Stimulated activated CD4-positive, alpha-beta T cell treated with anti-CD3 and anti-CD28 coated beads, Interleukin-4, amount 100 ng/mL, for 1 hour (primary cell): Measurements from ENCODE around the gene MCCD1.
A peak's percentile ranks its signal among the peaks of the same experiment; 100 is the strongest.
"Not testable (repeated sequence)": the region's sequence is repeated elsewhere in the genome, so short reads cannot be mapped to it uniquely, and the experiment has no call there.

ENCODE experiments used
- DNase-seq: peaks from one replicate; pipeline ENCODE4 v3.0.0-alpha.2; 2020

Gene MCCD1, protein sequence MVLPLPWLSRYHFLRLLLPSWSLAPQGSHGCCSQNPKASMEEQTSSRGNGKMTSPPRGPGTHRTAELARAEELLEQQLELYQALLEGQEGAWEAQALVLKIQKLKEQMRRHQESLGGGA

DNA sequence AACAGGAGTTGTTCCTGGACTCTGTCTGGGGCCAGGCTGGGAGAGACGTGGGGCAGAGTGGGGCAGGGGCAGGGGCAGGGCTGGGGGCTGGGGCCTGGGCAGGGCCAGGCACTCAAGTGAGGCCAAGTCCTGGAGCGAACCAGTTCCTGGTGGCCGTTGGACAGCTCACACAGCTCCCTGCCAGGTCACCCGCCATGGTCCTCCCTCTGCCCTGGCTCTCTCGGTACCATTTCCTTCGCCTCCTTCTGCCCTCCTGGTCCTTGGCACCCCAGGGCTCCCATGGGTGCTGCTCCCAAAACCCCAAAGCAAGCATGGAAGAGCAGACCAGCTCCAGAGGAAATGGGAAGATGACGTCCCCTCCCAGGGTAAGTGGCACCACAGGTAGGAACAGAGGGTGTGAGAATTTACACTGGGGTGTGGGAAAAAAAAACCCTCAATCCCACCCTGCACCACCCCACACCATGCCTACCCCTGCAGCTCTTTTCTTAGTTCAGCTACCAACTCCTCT is at the start of gene MCCD1:
MCCD1 (plus strand) TSS at position 142 of the 508 bp plus-strand sequence; CDS start at position 195, 53 bp downstream.
- DNase-seq, result no peak

DNA sequence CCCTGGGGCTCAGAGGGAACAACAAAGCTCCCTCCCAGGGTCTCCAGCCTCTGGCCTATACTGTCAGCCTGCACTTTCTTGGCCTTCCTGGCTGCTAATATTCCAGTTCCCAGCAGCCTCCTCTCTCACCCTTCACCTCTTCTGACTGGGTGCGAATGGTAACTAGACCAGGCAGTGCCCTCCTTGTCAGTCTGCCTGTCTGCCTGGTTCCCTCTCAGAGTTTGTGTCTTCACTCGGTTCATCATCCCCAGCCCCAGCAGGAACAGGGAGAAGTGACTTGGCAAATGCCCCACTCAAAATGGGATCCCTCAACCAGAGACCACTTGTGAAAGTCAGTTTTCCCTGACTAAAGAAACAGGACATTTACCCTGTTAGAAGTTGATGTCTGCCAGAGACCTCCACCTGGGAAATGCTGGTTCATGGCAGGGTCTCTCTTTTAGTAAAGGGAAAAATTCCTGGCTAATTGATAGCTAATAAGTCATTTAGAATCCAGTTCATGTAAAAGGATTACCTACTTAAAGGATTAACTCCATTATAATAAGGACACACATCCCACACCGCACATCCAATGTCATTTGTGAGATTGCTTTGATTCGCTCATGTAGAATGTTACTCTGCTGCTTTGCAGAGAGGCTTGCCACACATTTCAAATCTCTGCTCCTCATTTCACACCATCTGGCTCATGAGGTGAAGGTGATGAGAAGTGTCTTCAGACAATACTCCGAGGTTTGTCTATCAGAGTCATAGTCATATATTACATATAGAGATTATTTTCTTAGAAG is 49.4 kb upstream of the MCCD1 start:
- no peak for DNase-seq

DNA sequence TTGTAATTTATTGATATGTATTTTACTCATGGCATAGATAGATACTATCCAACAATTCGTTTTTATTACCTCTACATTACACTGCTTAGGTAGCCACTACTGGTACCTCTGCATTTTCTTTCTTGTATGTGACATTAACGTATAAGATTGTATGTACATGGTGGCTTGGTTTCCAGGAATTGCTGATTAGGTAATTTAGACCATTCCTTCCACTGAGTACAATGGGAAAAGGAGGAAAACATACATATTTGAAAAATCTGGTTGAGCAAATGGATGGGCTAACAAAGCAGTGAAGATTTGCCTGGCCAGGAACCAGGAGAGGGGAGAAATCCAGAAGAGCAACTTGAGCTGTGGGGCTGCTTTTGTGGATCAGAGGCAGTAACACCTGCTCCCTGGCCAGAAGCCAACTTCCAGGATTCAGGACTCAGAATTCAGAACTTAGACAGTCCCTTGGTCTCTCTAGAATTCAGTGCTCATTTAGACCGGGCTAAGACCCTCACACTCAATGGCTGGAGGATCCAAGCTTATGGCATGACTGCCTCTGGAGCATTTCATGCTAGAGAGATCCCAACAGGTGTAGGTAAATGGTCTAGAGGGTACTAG is 48.7 kb upstream of the MCCD1 start:
- DNase-seq, result no peak

DNA sequence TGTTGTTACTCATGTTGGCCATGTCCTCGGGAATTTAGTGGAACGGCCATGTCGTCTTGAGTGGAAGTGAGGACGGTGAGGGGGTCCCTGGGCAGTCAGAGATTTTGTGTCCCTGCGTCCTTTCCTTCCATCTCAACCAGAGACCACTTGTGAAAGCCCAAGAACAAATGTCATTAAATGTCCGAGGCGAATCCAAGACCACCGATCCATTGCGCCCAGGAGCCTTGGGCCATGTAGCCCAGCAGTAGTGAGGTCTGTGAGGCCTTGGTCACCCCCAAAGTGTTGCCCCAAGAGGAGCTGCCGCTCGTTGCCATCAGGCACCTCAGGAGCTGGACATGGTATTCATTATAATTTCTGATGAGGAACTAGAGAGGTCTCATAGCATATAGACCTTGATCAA is 48.2 kb upstream of the MCCD1 start:
- no peak for DNase-seq

DNA sequence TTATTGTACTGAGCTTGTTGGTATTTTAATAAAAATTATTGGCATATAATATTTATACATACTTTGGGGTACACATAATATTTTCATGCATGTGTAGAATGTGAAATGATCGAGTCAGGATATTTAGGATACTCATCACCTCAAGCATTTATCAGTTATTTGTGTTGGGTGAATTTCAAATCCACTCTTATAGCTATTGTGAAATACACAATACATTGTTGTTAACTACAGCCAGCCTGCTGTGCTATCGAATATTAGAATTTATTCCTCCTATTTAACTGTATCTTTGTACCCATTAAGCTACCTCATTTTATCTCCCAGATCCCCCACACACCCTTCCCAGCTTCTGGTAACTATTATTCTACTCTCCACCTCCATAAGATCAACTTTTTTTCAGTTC is 45.4 kb upstream of the MCCD1 start:
- no peak for DNase-seq

DNA sequence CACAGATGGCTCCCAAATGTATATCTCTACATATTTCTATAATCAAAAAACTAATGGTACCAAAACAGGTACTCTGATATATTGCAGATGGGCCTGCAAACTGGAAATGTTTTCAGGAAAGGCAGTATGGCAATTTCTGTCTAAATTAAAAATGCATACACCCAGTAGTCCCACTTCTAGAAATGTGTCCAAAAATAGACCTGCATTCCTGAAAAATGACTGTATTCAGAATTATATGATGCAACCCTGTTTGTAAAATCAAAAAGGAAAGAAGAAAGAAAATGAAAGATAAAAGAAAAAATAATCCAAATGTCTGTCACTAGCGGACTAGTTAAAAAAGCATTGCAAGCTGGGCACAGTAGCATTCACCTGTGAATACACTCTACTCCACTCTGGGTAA is 43.7 kb upstream of the MCCD1 start:
- DNase-seq, result no peak

DNA sequence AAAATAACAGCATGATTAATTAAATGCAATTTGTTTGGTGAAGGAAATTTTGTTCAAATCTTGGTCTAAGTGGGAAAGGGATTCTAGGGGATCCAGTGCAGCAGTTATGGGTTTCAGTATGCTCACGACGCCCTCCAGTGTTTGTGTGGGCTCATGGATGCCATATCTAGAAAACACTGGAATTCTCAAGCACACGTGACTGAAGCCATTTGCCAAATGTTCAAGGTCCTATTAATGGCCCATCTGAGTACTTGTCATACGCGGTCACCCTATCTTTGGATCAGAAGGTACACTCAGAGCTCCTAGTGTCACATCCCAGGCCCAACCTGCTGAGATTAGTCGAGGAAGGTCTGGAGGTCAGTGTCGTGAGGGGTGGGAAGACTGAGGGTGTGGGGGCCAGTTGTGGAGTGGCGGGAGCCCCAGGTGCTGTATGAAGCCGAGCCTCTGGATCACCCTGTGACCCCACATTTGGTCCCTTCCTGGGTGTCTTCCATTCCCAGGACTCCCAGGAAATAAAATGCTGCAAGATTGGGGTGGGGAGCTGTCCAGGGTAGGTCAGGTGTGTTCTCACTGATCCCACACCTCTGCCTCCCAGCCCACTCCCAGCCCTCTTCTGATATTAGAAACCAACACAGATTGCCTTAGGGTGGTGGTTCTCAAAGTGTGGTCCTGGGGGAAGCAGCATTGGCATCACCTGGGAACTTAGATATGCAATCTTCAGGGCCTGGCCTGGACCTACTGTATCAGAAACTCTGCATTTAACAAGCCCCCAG is 42.5 kb upstream of the MCCD1 start:
- DNase-seq, result not testable (repeated sequence)

DNA sequence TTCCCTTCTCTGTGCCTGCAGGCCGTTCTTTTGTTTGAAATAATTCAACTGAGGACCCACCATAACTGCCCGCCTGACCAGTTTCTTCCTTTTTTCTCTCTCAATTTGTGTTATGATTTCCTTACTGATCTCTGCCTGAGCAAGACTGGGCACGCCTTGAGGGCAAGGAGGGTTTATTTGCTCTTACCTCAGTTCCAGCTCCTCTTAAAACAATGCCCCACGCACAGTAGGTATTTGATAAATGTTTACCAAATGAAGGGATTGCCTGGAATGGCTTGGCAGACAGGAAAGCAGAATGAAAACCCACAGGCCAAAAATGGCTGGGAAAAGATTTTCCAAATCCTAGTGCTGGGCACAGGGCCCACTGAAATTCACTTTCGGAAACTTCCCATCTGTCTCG is 41.1 kb upstream of the MCCD1 start:
- not testable (repeated sequence) for DNase-seq

DNA sequence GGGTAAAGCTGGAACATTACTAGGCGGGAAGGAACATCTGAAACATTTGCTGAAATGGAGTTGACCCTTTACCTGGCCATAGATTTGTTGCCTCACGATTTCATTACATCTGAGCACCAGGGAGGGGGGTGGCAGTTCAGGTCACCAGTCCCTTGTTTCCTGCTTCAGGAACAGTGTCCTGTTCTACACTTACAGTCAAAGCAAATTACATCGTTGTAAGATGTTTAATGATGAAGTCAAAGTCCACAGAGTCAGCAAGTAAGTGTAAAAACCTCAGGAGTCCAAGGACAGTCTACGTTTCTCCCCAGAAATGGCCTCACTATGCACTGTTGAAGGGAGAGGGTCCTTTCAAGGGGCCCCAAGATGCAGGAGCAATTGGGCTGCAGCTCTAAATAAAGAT is 39.7 kb upstream of the MCCD1 start:
- no peak for DNase-seq

DNA sequence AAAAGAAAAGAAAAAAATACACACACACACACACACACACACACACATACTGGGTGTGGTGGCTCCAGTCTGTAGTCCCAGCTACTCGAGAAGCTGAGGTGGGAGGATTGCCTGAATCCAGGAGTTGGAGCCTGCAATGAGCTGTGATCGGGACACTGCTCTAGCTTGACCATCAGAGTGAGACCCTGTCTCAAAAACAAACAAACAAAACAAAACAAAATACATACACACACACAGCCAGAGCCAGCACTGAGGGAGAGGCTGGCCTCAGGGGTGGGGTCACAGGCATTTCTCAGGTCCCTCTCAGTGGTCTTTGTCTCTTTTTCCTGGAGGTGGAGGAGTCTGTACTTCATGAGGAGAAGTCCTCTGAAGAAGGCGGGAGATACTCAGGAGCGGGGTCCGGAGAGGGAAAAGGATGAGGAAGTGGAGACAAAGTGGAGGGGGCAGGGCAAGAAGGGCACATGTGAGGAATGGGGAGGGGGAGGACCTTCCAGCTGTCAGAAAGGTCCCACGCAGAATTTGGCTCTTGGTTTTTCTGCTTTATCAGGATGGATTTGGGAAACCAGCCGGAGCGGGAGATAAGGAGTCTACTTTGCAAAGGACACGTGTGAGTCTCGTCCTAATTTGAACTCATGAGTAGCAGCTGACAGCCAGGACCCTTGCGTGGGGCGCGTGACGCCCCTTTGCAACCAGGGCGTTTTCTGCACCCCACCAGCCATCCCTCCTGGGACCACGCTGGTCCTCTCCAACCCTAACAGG is 38.5 kb upstream of the MCCD1 start:
- no peak for DNase-seq

DNA sequence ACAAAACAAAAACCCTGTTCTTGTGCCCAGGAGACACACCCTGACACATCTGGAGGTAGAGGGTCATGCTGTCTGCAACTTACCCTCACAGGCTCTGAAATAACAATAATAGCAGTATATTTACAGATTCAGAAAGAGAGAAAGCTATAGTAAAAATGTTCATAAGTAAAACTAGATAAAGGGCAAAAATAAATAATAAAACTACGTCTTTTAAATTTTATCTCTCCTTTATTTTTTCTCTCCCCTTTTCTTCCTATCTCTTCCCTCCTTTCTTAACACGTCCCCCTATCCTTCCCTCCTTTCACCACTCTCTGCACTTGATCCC is 35.2 kb upstream of the MCCD1 start:
- DNase-seq, result not testable (repeated sequence)

DNA sequence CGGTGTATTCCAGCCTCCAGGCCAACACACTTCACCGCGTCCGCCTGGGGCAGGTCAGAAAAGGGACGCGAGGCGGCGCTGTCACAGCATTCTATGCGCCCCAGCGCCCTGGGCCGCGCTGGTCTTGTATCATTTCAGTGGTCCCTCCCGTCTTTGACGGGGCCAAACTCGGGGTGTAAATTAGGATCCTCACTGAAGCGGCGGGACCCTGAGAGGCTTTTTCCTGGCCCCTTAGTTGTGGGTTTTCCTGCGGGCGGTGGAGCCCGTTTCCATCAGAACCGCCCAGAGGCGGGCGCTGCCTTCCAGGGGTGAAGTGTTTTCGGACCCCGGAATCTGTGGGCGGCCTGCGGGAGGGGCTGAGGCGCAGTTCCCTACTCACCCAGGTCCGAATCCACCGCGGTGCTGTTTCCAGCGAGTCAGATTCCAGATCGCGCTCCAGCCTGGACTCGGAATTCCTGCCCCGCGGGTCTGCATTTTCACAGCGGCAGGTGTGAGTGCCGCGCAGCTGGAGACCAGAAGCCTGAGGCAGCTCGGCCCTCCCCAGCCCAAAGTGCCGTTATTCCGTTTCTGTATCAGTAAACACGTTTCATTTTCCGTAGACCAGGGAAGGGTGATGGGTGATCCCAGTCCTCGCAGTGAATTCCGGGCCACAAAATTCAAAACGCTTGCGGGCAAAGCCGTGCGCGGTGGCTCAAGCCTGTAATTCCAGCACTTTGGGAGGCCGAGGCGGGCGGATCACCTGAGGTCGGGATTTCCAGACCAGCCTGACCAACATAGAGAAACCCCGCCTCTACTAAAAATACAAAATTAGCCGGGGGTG is 34.7 kb upstream of the MCCD1 start:
- DNase-seq, result peak; percentile 80

DNA sequence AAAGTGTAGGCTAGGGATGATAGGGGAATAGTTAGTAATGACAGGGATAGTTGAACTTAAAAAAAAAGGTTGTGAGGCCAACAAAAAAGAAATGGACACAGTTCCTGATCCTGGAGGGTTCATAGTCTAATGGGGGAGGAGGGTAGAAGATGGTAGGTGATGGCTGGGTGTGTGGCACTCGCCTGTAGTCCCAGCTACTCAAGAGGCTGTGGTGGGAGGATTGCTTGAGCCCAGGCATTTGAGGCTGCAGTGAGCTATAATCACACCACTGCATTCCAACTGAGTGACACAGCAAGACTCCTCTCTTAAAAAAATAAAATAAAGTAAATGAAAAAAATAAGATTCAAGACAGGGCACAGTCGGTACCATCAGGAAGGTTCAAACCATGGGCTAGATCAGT is 33.2 kb upstream of the MCCD1 start:
- DNase-seq, result no peak

DNA sequence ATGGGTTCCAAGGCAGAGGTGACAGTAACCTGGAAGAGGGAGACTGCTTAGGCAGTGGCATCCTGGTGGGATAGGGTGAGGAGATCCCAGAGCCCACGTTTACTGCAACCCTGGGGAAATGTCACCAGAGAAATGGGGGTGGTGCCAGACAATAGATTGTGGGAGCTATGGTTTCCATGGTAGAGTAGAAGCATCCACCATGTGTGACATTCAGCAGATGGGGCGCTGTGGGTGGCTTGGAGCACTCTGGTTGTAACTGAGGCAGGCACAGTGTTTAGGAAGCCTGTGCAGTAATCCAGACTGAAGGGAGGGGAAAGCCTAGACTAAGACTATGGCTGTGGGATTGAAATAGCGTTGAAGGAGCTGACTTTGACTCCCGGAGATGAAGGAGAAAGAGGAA is 31.9 kb upstream of the MCCD1 start:
- not testable (repeated sequence) for DNase-seq

DNA sequence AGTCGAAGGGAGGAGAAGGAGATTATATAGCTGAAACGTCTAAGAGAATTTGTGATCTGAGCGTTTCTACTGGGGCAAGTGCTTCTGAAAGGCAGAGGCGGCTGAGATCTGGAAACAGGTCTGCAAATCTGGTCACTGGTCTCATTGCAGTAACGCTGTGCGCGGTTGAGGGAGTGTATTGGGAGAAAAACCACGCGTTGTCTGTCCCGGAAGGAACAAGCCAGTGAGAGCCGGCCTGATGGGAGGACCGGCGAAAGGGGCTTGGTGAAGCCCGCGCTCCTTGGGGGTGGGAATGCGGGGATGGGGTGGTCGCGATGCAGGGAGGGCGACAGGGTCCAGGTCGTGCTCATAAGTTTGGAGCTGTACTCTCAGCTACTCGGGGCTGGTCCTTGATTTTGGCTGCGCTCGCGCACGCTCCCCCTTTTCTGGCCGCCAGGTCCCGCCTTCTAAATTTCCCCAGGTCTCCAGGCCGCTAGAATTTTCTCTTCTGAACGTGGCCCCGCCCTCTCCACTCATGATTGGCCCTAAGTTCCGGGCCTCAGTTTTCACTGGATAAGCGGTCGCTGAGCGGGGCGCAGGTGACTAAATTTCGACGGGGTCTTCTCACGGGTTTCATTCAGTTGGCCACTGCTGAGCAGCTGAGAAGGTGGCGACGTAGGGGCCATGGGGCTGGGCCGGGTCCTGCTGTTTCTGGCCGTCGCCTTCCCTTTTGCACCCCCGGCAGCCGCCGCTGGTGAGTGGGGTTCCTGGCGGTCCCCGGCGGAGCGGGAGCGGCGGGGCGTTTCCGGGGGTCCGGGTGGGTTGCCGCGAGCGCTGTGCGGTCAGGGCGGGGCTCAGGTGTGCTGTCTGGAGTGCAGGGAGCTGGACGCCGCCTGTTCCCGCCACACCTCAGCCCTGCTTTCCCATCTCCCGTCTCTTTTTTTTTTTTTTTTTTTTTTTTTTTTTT is 31.0 kb upstream of the MCCD1 start, which contains the start of gene MICB:
MICB (plus strand) TSS at position 615 of the 946 bp plus-strand sequence; CDS start at position 664, 49 bp downstream.
- peak; percentile 87 for DNase-seq

DNA sequence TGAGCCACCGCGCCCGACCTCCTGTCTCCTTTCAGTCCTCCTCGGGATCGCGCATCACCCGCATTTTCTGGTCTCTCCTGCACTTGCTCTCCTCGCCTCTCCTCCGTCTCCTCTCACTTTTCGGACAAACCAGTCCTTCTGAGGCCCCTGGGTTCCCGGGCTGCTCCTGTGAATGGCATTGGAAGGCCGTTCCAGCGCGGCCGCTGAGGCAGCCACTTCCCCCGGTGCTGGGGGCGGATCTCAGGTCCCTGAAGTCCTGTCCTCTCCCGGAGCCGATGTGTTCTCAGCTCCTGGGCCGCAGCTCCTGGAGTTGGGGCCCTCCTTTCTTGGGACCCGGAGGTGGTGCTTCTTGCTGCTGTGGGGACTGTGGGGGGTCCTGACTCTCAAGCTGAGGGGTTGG is 30.0 kb upstream of the MCCD1 start:
- DNase-seq, result no peak

DNA sequence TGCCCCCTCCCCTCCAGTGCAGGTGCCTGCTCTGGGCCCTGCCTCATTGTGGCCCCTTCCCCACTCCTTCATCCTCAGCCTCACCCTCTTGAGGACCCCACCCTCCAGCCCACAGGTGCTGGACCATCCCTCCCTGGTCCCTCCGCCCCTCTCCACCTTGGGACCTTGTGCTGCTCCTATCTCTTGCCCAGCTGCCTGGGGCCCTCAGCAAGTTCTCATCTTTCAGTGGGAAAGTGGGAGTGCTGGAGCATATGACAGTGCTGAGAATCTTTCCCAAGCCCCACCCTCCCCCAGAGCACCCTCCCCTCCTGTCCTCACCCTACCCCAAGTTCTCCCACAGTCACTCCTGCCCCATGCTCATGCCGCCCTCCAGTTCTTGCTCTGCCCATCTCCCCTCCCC is 29.1 kb upstream of the MCCD1 start:
- DNase-seq, result not testable (repeated sequence)

DNA sequence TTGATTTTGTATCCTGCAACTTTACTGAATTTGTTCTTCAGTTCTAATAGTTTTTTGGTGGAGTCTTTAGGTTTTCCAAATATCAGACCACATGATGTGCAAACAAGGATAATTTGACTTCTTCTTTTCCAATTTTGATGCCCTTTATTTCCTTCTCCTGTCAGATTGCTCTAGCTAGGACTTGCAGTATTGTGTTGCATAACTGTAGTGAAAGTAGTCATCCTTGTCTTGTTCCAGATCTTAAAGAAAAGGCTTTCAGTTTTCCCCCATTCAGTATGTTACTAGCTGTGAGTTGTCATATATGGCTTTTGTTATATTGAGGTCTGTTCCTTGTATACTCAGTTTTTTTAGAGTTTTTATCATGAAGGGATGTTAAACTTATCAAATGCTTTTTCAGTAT is 26.2 kb upstream of the MCCD1 start:
- DNase-seq, result no peak

DNA sequence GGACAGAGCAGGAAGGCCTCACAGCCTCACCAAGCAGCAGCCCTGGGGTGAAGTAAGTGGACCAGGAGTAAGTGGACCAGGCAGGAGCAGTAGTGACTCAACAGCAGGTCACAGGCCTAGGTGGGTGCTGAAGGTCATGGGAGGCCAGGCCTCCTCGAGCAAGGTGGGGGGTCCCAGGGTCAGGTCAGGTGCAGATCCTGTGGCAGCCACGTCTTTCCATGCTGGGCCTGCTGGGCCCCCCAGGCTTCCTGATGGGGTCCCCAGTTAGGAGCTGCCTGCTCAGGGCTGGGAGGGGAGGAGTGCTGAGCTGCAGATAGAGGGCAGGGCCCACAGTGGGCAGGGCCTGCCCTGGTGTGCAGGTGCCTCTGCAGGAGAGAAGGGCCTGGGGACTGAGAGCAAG is 19.7 kb upstream of the MCCD1 start:
- DNase-seq, result not testable (repeated sequence)

DNA sequence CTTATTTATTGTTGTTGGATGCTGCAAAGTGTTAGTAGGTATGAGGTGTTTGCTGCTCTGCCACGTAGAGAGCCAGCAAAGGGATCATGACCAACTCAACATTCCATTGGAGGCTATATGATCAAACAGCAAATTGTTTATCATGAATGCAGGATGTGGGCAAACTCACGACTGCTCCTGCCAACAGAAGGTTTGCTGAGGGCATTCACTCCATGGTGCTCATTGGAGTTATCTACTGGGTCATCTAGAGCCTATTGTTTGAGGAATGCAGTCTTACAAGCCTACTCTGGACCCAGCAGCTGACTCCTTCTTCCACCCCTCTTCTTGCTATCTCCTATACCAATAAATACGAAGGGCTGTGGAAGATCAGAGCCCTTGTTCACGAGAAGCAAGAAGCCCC is 18.8 kb upstream of the MCCD1 start:
- no peak for DNase-seq
